ENCODE data around the gene LANCL3. TPM values are rescaled to one million over a fixed set of nuclear protein-coding genes. Genes with fewer than 3 reads are reported as not detected.
"Not testable (repeated sequence)": the region's sequence is repeated elsewhere in the genome, so short reads cannot be mapped to it uniquely, and the experiment has no call there.

The LANCL3 gene
- total RNA-seq, 4 donors from 2014 or later = 2.3 to 3.7 (median 2.7) TPM

GRCh38 chrX:37578045-37578444 lies 6.6 kb downstream of the LANCL3 start:
- Histone ChIP-seq H3K27ac (peak overlapping the region in 2 of 4 donors; percentile 43 to 59), H3K27me3 (no peaks in the 10 kb centered on the region), H3K9me3 (no peaks in the 10 kb centered on the region), H3K4me1 (no peaks in the 10 kb centered on the region), H3K36me3 (no peaks in the 10 kb centered on the region), H3K4me3 (no peak overlapping the region)
- ATAC-seq = no peak
- 40 to 51% methylated on average over 3 of the region's 5 CpGs for WGBS, 2 donors (ENCODE audit: low coverage in 1 of 2)
- no peak for TF ChIP-seq EP300 (IDR thresholded peaks at IDR 0.05)
- TF ChIP-seq POLR2AphosphoS5 (IDR thresholded peaks at IDR 0.05) = no peak
- TF ChIP-seq POLR2A (IDR thresholded peaks at IDR 0.05) = no peak
- TF ChIP-seq CTCF (IDR thresholded peaks at IDR 0.05) = no peak

- H3K27ac ChIP-seq = no peak overlapping the region
- no peaks in the 10 kb centered on the region for H3K36me3 ChIP-seq
- H3K4me1 ChIP-seq = no peaks in the 10 kb centered on the region
- H3K9me3 ChIP-seq = no peaks in the 10 kb centered on the region
- H3K27me3 ChIP-seq = no peaks in the 10 kb centered on the region
- H3K4me3 ChIP-seq = no peak overlapping the region
- TF ChIP-seq EP300 (IDR thresholded peaks at IDR 0.05) = no peak
- TF ChIP-seq POLR2A (IDR thresholded peaks at IDR 0.05) = no peak
- TF ChIP-seq POLR2AphosphoS5 (IDR thresholded peaks at IDR 0.05) = no peak
- no peak for TF ChIP-seq CTCF (IDR thresholded peaks at IDR 0.05)
- no peak for ATAC-seq
- 80 to 86% methylated on average over 1 of the region's 1 CpG for WGBS, 2 donors (ENCODE audit: low coverage in 1 of 2)
These were observed 8.6 kb downstream of the LANCL3 start for GRCh38 chrX:37580080-37580479.

- not testable (repeated sequence) for H3K36me3 ChIP-seq, H3K27ac ChIP-seq, ATAC-seq, H3K9me3 ChIP-seq, H3K27me3 ChIP-seq, H3K4me1 ChIP-seq, H3K4me3 ChIP-seq
- 90 to 100% methylated on average over 1 to 2 of the region's 11 CpGs for WGBS, 2 donors (ENCODE audit: low coverage in 1 of 2)
These were observed 15.9 kb downstream of the LANCL3 start for GRCh38 chrX:37587337-37587736.

- TF ChIP-seq CTCF (IDR thresholded peaks at IDR 0.05) = no peak
- no peak for TF ChIP-seq POLR2A (IDR thresholded peaks at IDR 0.05)
- TF ChIP-seq EP300 (IDR thresholded peaks at IDR 0.05) = no peak
- no peak for TF ChIP-seq POLR2AphosphoS5 (IDR thresholded peaks at IDR 0.05)
- Histone ChIP-seq H3K4me3 (no peak overlapping the region), H3K27ac (no peak overlapping the region), H3K27me3 (no peaks in the 10 kb centered on the region), H3K36me3 (no peaks in the 10 kb centered on the region), H3K9me3 (no peaks in the 10 kb centered on the region), H3K4me1 (no peaks in the 10 kb centered on the region)
- ATAC-seq = no peak
- WGBS, 2 donors (ENCODE audit: low coverage in 1 of 2) = 62 to 75% methylated on average over 1 to 2 of the region's 2 CpGs
These were observed 18.6 kb downstream of the LANCL3 start for GRCh38 chrX:37590047-37590446.

GRCh38 chrX:37594755-37595382 lies 23.4 kb downstream of the LANCL3 start:
- no peak for ATAC-seq
- 49 to 67% methylated on average over 4 of the region's 4 CpGs for WGBS, 2 donors (ENCODE audit: low coverage in 1 of 2)
- Histone ChIP-seq H3K9me3 (no peaks in the 10 kb centered on the region), H3K27me3 (no peaks in the 10 kb centered on the region), H3K4me1 (no peaks in the 10 kb centered on the region), H3K36me3 (no peaks in the 10 kb centered on the region), H3K27ac (no peak overlapping the region), H3K4me3 (no peak overlapping the region)
- no peak for TF ChIP-seq POLR2AphosphoS5 (IDR thresholded peaks at IDR 0.05)
- TF ChIP-seq CTCF (IDR thresholded peaks at IDR 0.05) = no peak
- TF ChIP-seq EP300 (IDR thresholded peaks at IDR 0.05) = no peak
- TF ChIP-seq POLR2A (IDR thresholded peaks at IDR 0.05) = no peak
